Left renal cortex interstitium (tissue), 4 donors: ENCODE measurements around the gene AP4S1. TPM values are rescaled to one million over a fixed set of nuclear protein-coding genes. Genes with fewer than 3 reads are reported as not detected.
"Not testable (repeated sequence)": the region's sequence is repeated elsewhere in the genome, so short reads cannot be mapped to it uniquely, and the experiment has no call there.

Experiments
- DNase-seq, 4 donors: peaks; one replicate each; pipeline ENCODE4 v3.0.0-alpha.2; 2013; ENCODE audit warnings: low read depth in 4 of 4, low spot score in 2 of 4, missing footprints in 1 of 4
- polyA plus RNA-seq, 4 donors: library from polyadenylated mRNA; unstranded; fragments of 120-200 nt; gene quantifications; one replicate each; pipeline ENCODE4 v1.2.1, GENCODE V29; 2013; ENCODE audit not compliant: insufficient read length in 4 of 4

The AP4S1 gene
- polyA plus RNA-seq, 4 donors, result 17.6 to 22.3 (median 18.7) TPM

DNA sequence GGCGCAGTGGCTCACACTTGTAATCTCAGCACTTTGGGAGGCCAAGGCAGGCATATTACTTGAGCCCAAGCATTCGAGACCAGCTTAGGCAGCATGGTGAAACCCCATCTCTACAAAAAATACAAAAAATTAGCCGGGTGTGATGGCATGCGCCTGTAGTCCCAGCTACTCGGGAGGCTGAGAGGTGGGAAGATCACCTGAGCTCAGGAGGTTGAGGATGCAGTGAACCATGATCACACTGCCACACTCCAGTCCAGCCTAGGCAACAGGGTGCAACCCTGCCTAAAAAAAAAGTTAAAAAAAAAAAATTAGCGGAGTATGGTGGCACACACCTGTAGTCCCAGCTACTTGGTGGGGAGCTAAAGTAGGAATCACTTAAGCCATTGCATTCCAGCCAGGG, 21.4 kb upstream of the AP4S1 start:
- not testable (repeated sequence) for DNase-seq

DNA sequence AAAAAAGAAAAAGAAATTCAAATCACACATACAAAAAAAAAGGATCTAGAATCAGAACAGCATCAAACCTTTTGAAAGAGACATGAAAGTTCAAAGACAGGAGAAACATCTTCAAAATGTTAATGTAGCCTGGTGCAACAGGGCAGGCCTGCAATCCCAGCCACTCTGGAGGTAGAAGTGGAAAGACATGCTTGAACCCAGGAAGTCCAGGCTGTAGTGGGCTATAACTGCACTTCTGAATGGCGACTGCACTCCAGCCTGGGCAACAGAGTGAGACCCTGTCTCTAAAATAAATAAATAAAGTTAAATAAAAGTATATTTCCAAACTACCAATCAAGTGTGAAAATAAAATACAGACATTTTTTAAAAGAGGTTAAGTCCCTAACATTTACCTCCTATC, 18.7 kb upstream of the AP4S1 start:
- no peak for DNase-seq

DNA sequence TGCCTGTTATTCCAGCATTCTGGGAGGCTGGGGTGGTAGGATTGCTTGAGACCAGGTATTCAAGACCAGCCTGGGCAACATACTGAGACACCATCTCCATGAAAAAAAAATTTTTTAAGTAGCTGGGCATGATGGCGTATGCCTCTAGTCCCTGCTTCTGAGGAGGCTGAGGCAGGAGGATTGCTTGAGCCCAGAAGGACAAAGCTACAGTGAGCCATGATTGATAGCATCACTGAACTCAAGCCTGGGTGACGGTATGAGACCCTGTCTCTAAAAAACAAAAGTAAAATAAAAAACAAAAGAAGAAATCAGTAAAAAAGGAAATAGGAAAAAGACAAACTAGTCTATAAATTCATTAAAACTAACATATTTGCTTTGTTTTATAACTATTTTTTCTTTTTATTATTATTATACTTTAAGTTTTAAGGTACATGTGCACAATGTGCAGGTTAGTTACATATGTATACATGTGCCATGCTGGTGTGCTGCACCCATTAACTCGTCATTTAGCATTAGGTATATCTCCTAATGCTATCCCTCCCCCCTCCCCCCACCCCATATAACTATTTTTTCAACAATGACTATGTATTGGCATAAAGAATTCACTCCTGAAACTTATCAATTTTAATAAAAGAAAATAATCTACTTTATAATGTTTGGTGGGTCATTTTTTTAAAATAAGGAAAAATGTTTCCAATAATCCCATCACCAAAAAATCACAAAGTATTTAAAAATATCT, 15.4 kb upstream of the AP4S1 start:
- DNase-seq, result no peak

DNA sequence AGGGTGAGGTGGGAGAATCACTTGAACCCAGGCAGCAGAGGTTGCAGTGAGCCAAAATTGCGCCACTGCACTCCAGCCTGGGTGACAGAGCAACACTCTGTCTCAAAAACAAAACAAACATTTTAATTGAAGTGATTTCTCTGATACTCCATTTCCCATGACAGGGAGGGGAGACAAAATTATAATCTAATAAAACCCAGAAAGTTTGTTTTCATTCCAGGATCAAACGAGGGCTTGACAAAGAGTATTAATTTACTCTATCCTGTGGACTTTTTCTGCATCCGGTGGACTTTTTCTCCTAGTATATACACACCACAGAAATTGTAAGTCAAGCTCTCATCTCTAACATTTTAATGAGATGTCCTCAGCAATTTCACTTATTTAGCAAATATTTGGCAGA, 14.5 kb upstream of the AP4S1 start:
- no peak for DNase-seq

DNA sequence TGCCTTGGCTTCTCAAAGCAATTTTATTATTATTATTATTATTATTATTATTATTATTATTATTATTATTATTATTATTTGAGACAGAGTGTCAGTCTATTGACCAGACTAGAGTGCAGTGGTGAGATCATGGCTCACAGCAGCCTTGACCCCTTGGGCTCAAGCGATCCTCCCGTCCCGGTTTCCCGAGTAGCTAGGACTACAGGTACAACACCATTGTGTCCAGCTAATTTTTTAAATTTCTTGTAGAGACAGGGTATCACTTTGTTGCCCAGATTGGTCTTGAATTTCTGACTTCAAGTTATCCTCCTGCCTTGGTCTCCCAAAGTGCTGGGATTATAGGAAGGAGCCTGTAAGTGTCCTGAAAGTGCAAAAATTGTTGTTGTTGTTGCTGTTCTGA, 11.6 kb upstream of the AP4S1 start:
- DNase-seq, result no peak

DNA sequence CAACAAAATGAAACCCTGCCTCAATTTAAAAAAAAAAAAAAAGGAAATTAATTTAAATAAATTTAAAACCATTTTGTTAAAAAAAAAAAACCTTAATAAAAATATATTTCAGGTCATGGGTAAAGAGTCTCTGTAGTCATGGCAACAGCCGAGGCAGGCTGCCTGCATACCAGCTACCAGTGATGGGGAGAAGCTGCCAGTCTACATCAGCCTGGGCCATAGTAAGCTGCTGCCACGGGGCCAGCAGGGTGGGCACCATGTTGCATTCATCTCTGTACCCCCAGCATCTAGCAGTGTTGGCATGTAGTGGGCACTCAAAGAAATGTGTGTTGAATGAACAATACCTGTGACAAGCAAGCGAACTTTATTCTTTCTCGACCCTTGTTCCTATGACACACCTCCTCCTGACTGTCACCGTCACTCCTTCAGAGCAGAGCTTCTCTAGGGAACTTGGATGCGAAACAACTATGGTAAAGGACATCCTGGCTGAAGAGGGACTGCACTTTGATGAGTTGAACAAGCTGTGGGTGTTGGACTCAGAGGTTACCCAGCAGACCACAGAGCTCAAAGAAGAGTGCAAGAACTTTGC, 7.3 kb upstream of the AP4S1 start:
- DNase-seq, result no peak

DNA sequence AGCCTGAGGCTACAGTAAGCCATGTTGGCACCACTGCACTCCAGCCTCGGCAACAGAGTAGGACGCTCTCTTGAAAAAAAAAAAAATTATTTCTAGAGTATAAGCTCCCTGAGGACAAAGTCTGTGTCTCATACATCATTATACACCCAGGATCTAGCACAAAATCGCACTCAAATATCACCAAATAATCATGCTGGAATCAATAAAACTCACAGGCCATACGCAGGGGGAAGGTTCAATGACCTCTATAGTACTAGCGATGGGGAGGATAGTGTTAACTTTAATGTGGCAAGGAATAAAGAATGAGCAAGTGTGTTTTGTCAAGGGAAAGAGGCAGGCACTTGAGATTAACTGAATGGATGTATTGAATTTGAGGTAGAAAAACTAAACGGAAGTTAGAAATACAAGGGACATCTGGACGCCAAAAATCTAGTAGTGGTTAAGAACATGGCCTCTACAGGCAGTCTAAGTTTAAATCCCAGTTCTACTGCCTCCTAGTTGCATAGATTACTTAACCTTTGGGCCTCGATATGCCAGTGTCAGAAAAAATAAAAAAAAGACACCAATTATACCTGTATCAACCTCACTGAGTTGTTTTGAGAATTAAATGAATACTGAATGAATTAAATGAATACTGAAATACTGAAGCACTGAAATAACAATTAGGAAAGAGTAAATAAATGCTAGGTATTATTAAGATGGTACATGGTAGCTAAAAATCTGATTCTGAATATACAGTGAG, 4.4 kb upstream of the AP4S1 start:
- DNase-seq, result no peak

DNA sequence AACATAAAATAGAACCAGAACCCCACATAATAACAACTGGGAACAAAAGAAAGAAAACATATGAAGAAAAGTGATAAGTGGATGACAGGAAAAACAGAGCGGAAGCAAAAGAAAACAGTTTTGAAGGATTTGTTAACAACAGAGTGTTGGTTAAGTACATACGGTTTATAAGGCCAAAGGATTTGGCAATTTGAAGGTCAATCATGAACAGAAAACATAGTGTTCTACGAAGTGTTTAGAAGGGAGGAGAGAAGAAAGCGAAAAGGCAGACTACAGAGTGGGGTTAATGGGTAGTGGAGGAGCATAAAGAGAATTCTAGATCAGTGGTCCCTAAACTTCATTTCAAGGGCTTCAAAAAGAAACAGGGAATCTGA, 3.9 kb upstream of the AP4S1 start:
- no peak for DNase-seq

DNA sequence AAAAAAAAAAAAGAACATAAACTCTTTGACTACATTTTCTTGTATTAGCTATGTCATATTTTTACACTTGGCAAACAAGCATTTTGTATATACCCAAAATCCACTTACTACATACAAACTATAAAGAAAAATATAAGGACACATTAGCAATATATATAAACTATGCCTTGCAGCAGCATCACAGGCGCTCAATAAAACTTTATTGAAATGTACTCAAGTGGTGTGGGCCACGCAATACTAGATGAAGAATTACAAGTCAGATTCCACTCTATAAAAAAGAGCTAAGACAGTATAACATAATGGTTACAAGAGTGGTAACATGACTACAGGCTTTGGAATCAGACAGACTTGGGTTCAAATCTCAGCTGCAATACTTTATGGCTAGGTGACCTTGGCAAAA, 3.1 kb upstream of the AP4S1 start:
- no peak for DNase-seq

DNA sequence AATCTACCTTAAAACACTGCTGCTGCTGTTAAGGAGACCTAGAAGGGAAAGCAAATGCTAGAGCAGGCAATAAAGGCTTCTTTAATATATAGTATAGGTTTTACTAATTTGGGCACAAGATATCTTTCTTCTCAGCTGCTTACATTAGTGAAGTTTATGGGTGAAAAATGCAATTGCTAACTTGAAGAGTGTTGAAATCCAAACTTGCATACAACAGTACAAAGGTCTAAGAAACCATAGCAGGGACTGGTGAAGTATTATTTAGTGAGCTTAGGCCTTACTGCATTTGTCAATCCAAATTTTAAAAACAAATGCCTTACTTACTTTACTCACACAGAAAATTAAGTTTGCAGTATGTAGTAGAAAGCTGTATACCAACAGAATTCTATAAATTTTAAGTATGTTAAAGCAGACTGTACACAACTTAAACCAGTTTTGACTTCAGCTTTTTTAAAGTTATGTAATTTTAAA, 1.4 kb upstream of the AP4S1 start:
- no peak for DNase-seq

DNA sequence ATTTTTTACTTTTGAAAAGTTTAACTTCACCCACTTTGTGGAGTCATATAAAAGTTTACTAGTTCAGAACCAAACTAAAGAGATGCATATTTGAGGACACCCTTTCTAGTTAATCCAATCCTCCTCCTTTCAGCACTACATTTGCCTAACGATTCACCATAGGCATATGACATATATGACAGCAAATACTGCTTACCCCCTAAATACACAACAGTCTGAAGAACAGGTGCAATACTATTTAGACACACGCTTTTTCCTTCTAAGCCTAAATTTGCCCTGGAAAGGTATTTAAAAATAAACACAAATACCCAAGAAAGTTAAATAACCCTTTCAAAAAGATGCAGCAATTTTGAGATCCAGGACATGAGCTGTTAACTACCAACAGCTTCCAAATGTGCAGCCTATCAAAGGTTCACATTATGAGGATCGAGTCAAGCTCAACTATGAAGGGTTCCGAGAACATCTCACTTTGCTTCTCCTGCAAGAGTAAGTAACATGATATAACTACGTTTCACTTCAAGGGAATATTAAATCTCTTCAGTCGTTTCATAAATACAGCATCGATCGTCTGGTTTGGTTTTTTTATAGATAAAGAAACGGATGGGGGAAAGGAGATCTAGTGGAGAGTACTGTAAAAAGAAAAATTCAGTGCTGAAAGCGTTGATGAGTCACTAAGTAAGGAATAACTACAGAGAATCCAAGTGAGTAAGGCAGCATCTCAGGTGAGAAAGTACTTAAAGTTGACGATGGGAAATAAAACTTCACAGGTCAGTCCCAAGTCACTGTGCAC, 677 bp upstream of the AP4S1 start:
- DNase-seq, result peak in 3 of 4 donors; percentile 18 to 21 (median 21)

DNA sequence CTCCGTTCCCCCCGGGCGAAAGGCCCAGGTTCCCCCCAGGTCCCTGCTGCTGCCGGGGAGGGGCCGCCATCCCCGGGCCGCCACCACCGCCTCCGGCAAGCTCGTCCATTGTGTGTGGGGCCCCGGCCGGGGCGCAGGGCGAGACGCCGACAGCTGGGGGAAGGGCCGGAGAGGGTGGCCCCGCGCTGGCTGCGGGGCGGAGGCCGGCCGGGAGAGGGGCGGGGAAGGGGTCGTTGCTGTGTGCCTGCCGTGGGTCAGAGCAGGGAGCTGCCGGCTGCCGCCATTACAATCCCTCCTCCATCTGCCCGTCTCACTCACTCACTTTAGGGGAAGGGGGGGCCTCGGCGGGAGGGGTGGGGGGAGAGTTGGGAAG, 614 bp downstream of the AP4S1 start, which contains the start of gene STRN3:
Gene STRN3 (minus strand): TSS at position 303 of the 373 bp plus-strand sequence. CDS start 194 bp downstream, at position 109.
- peak in 1 of 4 donors; percentile 9 for DNase-seq

DNA sequence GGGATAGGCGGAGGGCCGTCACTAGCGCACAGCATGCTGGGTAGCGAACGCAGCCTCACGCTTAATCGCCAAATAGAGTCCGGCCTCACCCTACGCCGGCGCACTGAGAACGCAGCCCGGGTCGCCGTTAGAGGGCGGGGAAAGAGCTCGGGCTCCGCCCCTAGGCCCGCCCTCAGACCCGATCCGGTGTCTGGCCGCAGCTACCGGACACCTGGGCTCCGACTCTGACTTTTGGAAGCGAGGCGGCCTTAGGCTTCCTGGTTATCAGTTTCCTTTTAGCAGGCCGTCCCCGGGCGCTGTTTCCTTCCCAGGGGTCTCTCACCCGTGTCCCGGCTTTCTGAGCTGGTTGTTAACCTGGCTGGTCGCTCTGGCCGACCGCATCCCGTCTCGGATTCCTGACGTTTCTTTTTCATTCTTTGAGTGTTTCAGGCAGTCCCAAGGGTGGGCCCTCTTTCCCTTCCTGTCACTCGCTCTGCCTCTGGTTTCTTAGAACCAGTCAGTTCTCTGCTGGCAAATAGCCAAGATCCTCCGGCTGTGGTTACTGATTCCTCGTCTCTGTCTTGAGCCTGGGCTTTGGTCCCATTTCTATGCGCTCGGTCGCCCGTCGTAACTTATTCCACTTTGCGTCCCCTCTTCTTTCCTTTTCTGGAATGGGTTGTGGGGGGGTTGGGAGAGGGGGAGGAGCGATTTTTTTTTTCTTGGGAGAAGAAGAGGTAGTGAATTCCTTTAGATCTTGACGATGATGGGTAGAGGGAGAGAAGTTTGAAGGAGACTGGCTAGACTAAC, 1.2 kb downstream of the AP4S1 start:
- peak; percentile 90 to 94 (median 92) for DNase-seq

DNA sequence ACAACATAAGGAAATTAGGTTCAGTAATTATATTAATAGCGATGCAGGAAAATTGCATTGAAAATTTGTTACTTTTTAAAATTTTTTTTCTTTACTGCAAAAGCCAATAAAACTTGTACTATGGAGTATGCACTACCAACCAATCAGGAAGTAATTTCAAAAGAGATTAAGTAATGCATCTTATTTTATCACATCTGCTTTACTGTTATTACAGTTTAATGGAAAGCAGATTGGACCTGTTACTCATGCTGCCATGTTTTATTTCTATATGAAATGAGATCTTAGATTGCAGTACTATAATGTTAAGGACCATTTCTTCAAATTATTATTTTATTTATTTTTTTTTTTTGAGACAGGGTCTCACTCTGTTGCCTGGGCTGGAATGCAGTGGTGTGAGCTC, 2.4 kb downstream of the AP4S1 start:
- DNase-seq, result no peak

DNA sequence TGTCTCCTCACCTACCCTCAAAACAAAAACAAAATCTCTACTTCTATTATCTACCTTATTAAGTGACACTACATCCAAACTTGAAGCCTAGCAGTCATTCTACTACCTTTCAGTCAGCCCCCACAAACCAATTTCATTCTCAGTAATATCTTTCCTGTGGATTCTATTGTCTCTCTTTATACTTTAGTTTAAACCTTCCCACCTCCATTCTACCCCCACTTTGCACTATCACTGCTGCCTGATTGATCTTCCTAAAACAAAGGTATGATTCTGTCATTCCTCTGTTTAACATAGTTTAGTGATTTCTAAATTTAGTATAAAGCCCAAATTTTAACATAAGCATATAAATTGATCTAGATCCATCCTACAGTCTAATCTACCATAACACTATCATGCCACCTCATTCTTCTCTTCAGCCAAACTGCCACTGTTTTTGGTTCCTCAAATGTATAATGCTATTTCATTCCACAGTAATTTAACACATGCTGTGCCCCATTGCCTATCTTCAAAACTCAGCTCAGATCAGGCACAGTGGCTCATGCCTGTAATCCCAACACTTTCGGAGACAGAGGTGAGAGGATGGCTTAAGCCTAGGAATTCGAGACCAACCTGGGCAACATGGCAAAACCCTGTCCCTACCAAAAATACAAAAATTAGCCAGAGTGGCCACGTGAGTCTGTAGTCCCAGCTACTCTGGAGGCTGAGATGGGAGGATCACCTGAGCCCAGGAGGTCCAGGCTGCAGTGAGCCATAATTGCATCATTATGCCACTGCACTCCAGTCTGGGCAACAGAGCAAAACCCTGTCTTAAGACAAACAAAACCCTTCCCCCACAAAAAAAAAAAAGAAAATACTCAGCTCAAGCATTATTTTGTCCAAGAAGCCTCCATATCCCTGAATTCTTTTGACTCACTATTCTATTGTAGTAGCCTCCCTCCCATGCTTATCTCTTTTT, 3.8 kb downstream of the AP4S1 start:
- DNase-seq, result no peak

DNA sequence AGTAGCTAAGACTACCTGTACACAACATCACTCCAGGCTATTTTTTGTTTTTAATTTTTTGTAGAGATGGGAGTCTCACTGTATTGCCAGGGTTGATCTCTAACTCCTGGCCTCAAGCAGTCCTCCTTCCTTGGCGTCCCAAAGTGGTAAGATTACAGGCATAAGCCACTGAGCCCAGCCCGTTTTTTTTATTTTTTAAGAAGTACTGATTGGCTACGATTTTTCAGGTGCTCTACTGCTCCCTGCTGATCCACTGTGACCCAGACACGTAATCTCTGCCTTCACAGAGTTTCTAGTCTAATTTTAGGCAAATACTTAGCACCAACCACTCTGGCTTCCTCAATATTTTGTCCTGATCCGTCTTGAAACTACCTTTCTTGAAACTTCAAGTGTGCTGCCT, 5.0 kb downstream of the AP4S1 start:
- DNase-seq, result no peak

DNA sequence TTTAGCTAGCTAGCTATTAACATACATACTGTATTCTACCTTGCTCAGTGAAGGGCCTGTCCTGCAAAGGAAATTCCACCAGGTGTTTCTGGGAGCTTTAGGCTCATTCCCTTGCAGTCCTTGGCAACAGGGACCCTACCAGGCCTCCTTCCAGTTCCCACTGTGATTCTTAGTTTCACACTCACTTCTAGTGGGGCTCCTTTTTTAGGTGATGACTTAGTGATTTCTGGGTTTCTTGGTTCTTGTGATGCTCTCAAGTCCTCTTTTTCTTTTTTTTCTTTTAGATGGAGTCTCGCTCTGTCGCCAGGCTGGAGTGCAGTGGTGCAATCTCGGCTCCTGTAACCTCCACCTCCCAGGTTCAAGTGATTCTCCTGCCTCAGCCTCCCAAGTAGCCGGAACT, 11.1 kb downstream of the AP4S1 start:
- DNase-seq, result no peak

DNA sequence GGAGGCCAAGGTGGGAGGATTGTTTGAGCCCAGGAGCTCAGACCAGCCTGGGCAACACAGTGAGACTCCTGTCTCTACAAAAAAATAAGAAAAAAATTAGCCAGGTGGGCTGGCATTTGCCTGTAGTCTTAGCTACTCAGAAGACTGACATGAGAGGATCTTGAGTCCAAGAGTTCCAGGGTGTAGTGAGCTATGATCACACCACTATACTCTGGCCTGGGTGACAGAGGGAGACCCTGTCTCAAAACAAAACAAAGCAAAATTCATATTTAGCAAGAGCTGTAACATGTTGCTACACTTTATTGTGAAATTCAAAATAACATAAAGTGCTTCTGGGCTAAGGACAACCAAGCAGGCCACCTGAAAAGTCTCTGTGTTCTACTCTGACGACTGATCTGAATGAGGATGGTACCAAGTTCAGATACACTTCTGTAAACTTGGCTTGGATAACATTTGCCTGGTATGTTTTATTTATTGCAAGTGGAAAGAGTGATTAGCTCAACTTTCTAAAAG, 12.3 kb downstream of the AP4S1 start:
- DNase-seq, result no peak
